Hematopoietic multipotent progenitor cell (in vitro differentiated cells): ENCODE measurements around the gene TLR4. TPM values are rescaled to one million over a fixed set of nuclear protein-coding genes. Genes with fewer than 3 reads are reported as not detected.

ENCODE experiments used
- DNase-seq, 3 donors: peaks; one replicate each; pipeline ENCODE4 v3.0.0-alpha.2; 2011 to 2015; ENCODE audit warnings: low read depth in 2 of 3, low spot score in 2 of 3
- total RNA-seq: library from RNA; depleted of rRNA; stranded (reverse); fragments of >200 nt; gene quantifications from one replicate; pipeline ENCODE4 v1.2.3, GENCODE V29; 2012

The TLR4 gene
- total RNA-seq, 1 donor: 2.2 TPM

GRCh38 chr9:117709936-117710335, 5.7 kb downstream of the TLR4 start:
- DNase-seq: no peak

- no peak for DNase-seq
These were observed 10.1 kb downstream of the TLR4 start for GRCh38 chr9:117714282-117714681.

DNA sequence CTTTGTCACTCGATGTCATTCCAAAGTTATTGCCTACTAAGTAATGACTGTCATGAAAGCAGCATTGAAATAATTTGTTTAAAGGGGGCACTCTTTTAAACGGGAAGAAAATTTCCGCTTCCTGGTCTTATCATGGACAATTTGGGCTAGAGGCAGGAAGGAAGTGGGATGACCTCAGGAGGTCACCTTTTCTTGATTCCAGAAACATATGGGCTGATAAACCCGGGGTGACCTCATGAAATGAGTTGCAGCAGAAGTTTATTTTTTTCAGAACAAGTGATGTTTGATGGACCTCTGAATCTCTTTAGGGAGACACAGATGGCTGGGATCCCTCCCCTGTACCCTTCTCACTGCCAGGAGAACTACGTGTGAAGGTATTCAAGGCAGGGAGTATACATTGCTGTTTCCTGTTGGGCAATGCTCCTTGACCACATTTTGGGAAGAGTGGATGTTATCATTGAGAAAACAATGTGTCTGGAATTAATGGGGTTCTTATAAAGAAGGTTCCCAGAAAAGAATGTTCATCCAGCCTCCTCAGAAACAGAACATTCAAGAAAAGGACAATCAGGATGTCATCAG, 11.3 kb downstream of the TLR4 start:
- DNase-seq: no peak

DNA sequence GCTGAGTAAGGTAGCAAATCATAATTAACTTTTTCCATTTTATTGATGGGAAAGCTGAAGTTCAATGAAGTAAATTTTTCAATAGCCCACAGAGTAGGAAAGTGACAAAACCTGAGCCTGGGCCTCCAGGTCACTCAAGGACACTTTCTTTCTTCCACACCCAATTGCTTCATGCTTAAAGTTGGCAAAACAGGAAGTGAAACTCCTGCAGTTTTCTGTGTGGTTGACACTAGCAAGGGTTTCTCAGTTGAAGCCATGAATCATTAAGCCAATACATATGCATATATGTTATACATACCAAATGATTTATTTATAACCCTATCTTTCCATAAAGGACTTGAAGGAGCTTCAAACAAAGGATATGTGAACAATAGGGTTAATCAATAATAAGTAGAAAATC, 13.9 kb downstream of the TLR4 start:
- peak in 2 of 3 donors; percentile 42 to 60 for DNase-seq

DNA sequence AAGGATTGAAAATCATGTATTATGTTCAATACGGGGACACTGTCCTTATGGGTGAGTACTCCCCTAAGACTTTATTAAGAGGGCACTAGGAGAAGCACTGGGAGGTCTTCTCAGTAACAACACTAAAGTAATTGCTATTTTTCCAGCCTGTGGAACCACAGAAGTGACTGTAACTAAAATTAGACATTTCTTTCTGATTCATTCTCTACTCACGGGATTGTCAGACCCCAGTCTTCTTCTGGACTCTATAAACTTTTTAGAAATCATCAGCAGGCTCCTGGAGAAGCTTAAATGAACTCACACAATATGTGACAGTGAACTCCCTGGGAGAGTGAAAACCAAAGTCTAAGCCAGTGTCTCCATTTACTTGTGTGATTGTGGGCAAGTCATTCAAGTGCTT, 14.5 kb downstream of the TLR4 start:
- DNase-seq: no peak

- no peak for DNase-seq
These were observed 15.1 kb downstream of the TLR4 start for GRCh38 chr9:117719161-117719920.

- DNase-seq: no peak
These were observed 15.9 kb downstream of the TLR4 start for GRCh38 chr9:117720066-117720465.

DNA sequence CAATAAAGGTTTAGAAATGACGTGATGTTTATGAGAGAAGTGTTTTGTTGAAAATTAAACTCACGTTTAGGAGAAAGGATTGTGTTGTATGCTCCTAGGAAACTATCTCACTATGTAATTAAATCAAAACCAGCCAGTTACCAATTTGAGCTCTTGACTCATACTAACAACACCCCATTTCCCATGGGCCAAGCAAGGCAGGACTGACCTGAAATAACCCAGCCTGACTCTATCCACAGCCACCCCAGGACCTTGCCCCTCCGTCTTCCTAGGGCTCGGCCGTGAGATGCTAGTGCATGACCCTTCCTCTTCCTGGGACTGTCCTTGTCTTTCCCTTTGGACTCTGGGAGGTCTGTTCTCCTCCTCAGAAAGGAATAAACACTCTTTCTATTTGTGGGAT, 16.4 kb downstream of the TLR4 start:
- DNase-seq: no peak

DNA sequence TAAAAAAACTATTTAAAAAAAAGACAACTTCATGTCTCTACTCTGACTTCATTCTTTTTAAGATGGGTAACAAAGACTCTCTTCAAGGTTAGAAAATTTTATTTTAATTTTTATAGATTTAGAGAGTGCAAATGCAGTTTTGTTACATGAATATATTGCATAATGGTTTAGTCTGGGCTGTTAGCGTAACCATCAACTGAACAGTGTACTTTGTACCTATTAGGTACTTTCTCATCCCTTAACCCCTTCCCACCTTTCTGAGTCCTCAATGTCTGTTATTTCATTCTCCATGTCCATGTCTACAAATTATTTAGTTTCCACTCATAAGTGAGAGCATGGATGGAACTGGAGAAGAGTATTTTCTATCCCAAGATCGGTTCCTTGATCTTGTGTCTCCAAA, 16.8 kb downstream of the TLR4 start:
- no peak for DNase-seq

GRCh38 chr9:117722108-117722761, 18.0 kb downstream of the TLR4 start:
- DNase-seq: no peak

DNA sequence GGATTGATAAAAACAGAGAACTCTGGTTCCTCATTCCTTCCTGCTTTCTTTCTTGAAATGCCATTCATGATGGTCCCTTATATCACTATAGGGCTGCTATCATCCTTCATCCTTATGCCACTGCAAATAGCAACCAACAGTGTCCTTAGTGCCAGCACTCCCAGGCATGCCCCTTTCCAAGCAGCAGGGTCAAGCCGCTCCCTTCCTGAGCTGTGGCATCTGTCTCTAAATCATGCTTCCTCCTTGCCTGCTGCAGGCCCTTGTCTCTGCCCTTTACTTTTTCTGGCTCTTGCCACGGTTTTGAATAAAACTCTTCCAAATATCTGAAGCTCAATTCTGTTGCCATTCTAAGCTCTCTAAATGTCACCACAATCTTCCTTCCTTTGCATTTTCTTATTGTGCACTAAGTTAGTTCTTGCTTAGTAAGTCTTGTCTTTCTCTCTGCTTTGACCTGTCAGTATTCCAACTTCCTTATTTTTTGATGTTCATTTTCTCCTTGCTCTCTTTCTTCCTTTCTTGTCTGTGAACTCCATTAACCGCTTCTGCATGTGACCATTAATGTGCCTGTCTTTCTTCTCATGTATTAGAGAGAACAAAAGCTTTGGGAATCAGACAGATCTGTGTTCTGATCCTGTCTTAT, 19.9 kb downstream of the TLR4 start:
- DNase-seq: no peak

GRCh38 chr9:117725426-117725887, 21.3 kb downstream of the TLR4 start:
- peak in 1 of 3 donors; percentile 21 for DNase-seq

DNA sequence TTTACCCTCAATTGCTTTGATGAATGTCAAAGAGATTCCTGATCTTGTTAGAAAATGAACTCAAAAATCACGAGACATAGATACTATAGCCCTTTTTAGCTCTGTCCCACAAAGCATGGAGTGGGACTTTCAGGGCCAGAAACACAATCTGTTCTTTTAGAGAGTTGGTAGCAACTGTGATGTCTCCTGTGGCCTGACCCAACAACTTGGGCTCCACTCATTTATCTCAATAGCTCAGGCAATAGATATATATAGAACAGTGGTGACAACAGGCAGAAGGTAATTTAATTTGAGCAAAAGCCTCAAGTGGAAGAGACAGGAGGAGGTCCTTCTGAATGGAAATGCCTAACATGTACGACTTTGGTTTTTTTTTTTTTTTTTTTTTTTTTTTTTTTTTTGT, 25.2 kb downstream of the TLR4 start:
- no peak for DNase-seq

DNA sequence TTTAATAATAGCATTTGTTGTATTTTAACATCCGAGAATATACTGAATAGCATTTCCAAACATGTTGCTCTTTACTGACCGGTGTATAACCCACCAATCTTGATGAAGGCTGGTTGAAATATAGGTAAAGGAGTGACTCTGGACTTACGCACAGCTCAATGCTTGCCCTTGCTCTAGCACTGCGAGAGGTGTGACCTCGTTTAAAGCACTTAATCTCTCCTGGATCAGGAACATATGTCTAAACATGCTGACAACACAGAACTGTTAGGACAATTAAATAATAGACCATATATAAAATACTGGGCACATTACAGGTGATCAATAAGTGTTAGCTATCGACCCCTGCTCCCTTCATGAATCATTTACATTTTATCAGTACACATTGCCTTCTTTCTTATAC, 28.3 kb downstream of the TLR4 start:
- DNase-seq: no peak

DNA sequence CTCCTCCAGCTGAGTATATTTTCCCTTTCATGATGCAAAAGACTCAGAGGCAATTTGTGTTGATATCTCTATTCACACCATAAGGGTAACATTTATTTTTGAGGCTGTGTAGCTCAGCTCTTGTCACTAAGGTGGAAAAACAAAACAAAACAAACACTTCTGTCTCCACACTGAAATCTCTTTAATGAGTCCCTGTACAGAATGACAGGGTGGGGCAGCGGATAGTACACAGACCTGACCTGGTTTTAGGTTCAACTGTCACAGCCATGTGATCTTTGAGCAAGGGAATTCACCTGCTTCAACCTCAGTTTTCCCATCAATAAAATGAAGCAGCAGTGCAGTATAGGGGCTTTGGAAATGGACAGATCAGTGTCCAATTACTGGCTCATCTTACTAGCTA, 29.3 kb downstream of the TLR4 start:
- DNase-seq: no peak

GRCh38 chr9:117734082-117734481, 29.9 kb downstream of the TLR4 start:
- DNase-seq: no peak

DNA sequence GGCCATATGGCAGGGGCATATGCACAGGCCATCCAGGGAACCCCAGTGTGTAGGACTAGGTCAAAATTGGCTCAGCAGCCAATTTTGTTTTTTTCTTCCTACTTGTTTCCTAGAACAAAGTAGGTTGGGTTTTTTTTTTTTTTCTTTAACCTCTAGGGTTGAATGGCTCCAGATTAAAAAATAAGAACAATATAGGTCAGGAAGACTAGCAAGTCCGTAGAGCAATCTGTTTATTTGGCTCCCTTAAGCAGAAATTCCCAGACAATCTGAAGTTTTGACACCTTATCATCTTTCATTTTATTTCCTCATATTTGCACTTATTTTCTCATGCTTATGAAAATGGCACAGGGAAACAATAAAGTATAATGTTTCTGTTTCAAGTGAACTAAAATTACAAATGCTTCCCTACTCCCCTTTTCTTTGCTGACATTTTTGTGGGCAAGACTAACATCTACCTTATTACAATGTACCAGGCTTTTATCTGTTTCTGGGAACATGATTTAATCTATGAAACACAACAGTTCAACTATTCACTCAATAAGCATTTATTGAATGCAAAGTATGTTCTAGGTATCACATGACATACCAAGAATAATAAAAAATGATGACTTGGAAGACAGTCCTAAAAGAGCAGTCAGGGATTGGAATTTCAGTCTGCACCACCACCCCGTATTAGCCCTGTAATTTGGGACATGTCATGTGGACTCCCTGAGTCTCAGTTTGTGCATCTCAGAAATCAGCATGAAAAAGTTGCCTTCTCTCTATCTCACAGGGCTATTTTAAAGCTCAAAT, 30.5 kb downstream of the TLR4 start:
- DNase-seq: no peak

DNA sequence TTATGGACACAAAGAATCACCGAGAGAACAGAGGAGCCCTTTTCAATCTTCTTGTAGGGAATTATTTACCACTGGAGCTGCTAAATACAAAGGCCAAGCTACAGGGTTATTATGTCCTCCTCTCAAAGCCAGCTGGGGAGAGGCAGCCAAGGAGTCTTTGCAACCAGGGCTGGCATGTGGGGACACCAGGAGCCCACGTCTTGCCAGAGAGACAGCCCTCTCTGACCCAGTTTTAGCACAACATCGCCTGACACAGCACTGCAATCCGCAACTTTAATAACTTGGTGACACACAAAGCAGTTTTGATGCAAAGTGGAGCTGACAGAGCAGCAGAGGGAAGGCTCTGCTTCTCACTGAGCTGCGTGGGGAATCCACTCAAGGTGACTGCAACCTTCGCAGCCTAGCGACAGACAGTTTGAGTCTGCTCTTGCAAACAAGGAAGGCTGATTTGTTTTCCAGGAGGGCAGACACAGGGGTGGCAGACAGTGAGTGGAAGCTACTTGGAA, 33.6 kb downstream of the TLR4 start:
- no peak for DNase-seq

DNA sequence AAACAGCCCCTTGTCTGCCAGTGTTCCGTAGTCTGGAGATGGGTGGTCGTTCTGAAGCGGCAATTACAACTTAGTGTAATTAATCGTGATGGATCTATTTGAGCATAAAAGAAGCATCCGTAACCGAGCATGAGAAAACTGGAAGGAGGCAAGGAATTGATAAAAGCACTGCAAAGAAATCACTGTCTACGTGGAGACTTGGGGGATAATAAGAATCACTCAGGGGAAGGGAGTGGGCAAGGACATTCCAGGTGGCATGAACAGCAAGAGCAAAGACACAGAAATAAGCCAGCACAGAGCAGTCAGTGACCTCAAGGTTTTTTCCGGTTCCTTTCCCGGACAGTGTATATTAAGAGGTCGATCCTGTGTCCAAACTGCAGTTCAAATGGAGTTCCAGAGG, 35.0 kb downstream of the TLR4 start:
- no peak for DNase-seq

DNA sequence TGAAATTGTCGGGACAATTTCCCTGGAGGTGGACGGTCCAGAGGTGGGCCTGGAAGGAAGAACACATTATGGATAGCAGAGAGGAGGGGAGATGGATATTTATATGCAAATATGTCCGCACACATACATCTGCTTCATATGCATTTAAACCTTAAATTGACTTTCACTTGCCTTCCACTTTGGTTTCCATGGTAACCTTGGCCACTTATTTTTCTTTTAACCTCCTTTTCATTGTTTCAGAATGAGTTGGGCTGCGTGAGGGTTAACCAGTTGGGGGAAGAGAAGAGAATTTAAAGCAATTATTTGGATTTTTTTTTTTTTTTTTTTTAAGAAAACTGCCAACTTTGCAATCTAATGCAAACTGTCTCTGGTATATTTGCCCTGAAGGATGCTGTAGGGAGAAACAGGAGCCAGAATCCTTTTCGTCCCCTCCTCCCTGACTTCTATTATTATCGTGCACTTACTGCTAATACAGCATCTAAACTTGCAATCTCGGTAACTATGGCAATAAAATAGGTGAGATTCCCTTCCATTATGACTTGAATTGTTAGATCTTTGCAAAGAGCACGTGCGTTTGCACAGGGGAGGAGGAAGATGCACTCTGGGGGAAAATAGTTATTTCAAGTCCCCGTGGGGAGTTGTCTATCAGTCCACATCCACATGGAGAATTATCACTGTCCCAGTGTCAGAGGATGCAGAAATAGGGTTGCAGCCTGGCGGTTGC, 35.6 kb downstream of the TLR4 start:
- no peak for DNase-seq
